Measurements from ENCODE around the gene TAOK3. TPM values are rescaled to one million over a fixed set of nuclear protein-coding genes. Genes with fewer than 3 reads are reported as not detected.

Gene TAOK3
- total and polyA plus RNA-seq, 2 of the 8 experiments (the other 6 are each of a cell fraction or from before 2014, with no cell fraction given), result 5.2 to 9.3 TPM

DNA sequence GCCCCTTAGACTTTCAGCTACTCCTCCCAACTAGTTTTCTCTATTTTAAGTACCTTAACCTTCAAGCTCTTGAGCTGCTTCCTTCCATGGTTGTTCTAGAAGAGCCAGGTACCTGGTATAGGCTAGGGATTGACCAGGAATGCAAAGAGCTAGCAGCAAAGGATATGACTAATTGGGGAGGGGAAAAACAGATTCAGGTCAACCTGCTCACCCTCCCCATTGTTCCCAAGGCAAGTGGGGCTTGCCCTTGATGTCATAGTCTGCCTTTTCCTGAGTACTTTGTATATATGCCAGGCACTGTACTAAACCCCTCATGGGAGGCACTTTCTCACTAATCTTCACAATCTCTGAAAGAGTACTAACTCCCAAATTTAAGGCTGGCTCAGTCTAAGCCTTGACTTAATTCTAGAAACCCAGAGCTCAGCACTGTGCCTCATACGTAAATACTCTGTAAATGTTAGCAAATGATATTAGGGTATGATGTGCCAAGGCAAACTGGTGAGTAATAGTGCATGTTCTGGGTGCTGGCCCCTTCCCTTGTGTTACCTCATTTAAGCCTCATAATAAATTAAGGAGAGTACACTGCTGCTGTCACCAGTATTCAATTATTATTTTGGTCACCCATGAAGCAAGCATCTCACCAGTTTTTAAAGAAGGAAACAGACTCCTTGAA lies 45.8 kb upstream of the TAOK3 start (continued):
- no peak for TF ChIP-seq TAF7 (optimal IDR thresholded peaks at IDR 0.05; ENCODE audit: borderline replicate concordance, low read depth, low read length)
- TF ChIP-seq BCL11A (IDR thresholded peaks at IDR 0.05; ENCODE audit: low read depth in 2 of 2, low read length in 2 of 2), result no peak
- no peak for TF ChIP-seq SIRT6 (IDR thresholded peaks at IDR 0.05; ENCODE audit: low read length)
- no peak for TF ChIP-seq SP2 (IDR thresholded peaks at IDR 0.05; ENCODE audit: low read length)
- TF ChIP-seq, protein P1, sequence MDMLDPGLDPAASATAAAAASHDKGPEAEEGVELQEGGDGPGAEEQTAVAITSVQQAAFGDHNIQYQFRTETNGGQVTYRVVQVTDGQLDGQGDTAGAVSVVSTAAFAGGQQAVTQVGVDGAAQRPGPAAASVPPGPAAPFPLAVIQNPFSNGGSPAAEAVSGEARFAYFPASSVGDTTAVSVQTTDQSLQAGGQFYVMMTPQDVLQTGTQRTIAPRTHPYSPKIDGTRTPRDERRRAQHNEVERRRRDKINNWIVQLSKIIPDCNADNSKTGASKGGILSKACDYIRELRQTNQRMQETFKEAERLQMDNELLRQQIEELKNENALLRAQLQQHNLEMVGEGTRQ (IDR thresholded peaks at IDR 0.05; ENCODE audit: low read length), result no peak
- TF ChIP-seq EGR1 (IDR thresholded peaks at IDR 0.05; ENCODE audit: borderline replicate concordance, low read depth, low read length), result no peak
- TF ChIP-seq TEAD4 (IDR thresholded peaks at IDR 0.05; ENCODE audit: low read depth, low read length), result no peak
- no peak for TF ChIP-seq NRF1 (IDR thresholded peaks at IDR 0.05; ENCODE audit: low read depth, low read length)
- TF ChIP-seq NANOG (IDR thresholded peaks at IDR 0.05; ENCODE audit: insufficient read depth, low read depth, low read length, poor library complexity, severe bottlenecking), result no peak
- TF ChIP-seq CBX5 (IDR thresholded peaks at IDR 0.05; ENCODE audit: low read depth, low read length), result no peak
- no peak for TF ChIP-seq ASH2L (IDR thresholded peaks at IDR 0.05; ENCODE audit: low read length)
